ENCODE measurements around the gene ZNF662. TPM values are rescaled to one million over a fixed set of nuclear protein-coding genes. Genes with fewer than 3 reads are reported as not detected.
A peak's percentile ranks its signal among the peaks of the same experiment; 100 is the strongest.

The ZNF662 gene
- total RNA-seq, 1 donor from 2014 or later, result 2.7 TPM

GRCh38 chr3:42923606-42924005 is 17.7 kb downstream of the ZNF662 start:
- TF ChIP-seq, protein P1, sequence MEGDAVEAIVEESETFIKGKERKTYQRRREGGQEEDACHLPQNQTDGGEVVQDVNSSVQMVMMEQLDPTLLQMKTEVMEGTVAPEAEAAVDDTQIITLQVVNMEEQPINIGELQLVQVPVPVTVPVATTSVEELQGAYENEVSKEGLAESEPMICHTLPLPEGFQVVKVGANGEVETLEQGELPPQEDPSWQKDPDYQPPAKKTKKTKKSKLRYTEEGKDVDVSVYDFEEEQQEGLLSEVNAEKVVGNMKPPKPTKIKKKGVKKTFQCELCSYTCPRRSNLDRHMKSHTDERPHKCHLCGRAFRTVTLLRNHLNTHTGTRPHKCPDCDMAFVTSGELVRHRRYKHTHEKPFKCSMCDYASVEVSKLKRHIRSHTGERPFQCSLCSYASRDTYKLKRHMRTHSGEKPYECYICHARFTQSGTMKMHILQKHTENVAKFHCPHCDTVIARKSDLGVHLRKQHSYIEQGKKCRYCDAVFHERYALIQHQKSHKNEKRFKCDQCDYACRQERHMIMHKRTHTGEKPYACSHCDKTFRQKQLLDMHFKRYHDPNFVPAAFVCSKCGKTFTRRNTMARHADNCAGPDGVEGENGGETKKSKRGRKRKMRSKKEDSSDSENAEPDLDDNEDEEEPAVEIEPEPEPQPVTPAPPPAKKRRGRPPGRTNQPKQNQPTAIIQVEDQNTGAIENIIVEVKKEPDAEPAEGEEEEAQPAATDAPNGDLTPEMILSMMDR (IDR thresholded peaks at IDR 0.05; ENCODE audit: borderline replicate concordance), result no peak

GRCh38 chr3:42926310-42926709 is 20.4 kb downstream of the ZNF662 start:
- peaks cover 3% of the 10 kb centered on the region for H3K27me3 ChIP-seq (ENCODE audit: low read depth)
- TF ChIP-seq, protein P1 (IDR thresholded peaks at IDR 0.05; ENCODE audit: borderline replicate concordance), result no peak
- H3K4me1 ChIP-seq, result no peaks in the 10 kb centered on the region
- DNase-seq, result no peak
- peaks cover 14% of the 10 kb centered on the region for H3K9me3 ChIP-seq (replicated peaks)
- H3K27ac ChIP-seq (replicated peaks), result no peak overlapping the region
- no peak overlapping the region for H3K4me3 ChIP-seq
- intact Hi-C loops (cut with micrococcal nuclease), result no loop called here
- no peaks in the 10 kb centered on the region for H3K36me3 ChIP-seq

More at GRCh38 chr3:42923606-42924005, 17.7 kb downstream of the ZNF662 start:
- H3K9me3 ChIP-seq (replicated peaks), result peaks cover 41% of the 10 kb centered on the region
- no peak overlapping the region for H3K27ac ChIP-seq (replicated peaks)
- no peaks in the 10 kb centered on the region for H3K27me3 ChIP-seq (ENCODE audit: low read depth)
- DNase-seq, result no peak
- H3K36me3 ChIP-seq, result no peaks in the 10 kb centered on the region
- H3K4me3 ChIP-seq, result no peak overlapping the region
- intact Hi-C loops (cut with micrococcal nuclease), result no loop called here
- H3K4me1 ChIP-seq, result no peaks in the 10 kb centered on the region

DNA sequence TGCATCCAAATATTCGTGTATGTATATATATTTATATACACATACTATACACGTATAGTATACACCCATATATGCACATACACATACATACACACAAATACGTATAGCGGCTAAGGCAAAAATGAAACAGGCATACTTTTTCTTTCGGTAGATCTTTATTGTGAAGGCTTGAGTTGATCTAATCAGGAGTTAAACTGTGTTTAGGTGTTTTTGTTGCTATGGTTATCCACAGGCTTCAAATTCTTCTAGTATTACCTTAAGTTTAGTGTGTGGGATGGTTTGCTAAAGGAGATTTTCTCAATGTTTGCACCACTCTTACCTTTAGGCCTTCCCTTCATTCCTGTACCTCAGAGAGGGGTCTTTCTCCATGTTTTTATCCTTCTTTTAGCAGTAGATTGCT is 28.2 kb downstream of the ZNF662 start:
- no peak for DNase-seq
- Histone ChIP-seq H3K36me3 (no peaks in the 10 kb centered on the region), H3K27me3 (ENCODE audit: low read depth) (peaks cover 21% of the 10 kb centered on the region), H3K9me3 (replicated peaks) (no peaks in the 10 kb centered on the region), H3K27ac (replicated peaks) (no peak overlapping the region), H3K4me3 (no peak overlapping the region), H3K4me1 (peaks cover 5% of the 10 kb centered on the region)
- TF ChIP-seq, protein P1 (IDR thresholded peaks at IDR 0.05; ENCODE audit: borderline replicate concordance), result no peak
- intact Hi-C loops (cut with micrococcal nuclease), result no loop called here

DNA sequence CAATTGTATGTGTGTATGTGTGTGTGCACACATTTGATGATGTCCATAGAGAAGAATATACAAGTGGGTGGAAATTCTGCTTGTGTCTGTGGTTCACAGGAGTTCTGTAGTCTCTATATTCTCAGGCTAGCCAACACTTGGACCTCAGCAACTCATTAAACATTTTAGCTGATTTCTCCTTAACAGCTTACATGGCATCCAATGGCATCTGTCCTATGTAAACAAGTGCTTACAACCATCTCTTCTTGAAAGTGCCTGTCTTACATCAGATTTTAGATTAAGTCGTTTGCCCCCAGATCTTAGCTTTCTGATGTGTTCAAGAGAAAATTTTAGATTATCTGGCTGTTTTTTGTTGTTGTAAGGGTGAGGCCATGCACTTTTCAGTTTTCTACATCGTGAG is 29.0 kb downstream of the ZNF662 start:
- no peak for DNase-seq
- Histone ChIP-seq H3K27me3 (ENCODE audit: low read depth) (peaks cover 21% of the 10 kb centered on the region), H3K36me3 (no peaks in the 10 kb centered on the region), H3K4me1 (peaks cover 5% of the 10 kb centered on the region), H3K27ac (replicated peaks) (no peak overlapping the region), H3K4me3 (no peak overlapping the region), H3K9me3 (replicated peaks) (no peaks in the 10 kb centered on the region)
- intact Hi-C loops (cut with micrococcal nuclease), result no loop called here
- TF ChIP-seq, protein P1 (IDR thresholded peaks at IDR 0.05; ENCODE audit: borderline replicate concordance), result no peak

GRCh38 chr3:42935472-42935871 is 29.5 kb downstream of the ZNF662 start:
- no peak for DNase-seq
- H3K9me3 ChIP-seq (replicated peaks), result no peaks in the 10 kb centered on the region
- H3K36me3 ChIP-seq, result no peaks in the 10 kb centered on the region
- intact Hi-C loops (cut with micrococcal nuclease), result no loop called here
- peaks cover 5% of the 10 kb centered on the region for H3K4me1 ChIP-seq
- H3K27me3 ChIP-seq (ENCODE audit: low read depth), result peaks cover 18% of the 10 kb centered on the region
- TF ChIP-seq, protein P1 (IDR thresholded peaks at IDR 0.05; ENCODE audit: borderline replicate concordance), result no peak
- H3K27ac ChIP-seq (replicated peaks), result no peak overlapping the region
- H3K4me3 ChIP-seq, result peak overlapping the region; percentile 61
